Forelimb muscle (tissue), 1 donor: ENCODE measurements around the gene ATP6V1C2. TPM values are rescaled to one million over a fixed set of nuclear protein-coding genes. Genes with fewer than 3 reads are reported as not detected.

Source experiments
- DNase-seq: peaks from one replicate; pipeline ENCODE4 v3.0.0-alpha.2; 2013; ENCODE audit warnings: low read depth
- polyA plus RNA-seq: library from polyadenylated mRNA; unstranded; fragments of 120-200 nt; gene quantifications from one replicate; pipeline ENCODE4 v1.2.1, GENCODE V29; 2013; ENCODE audit not compliant: insufficient read length

The ATP6V1C2 gene
- polyA plus RNA-seq, 1 donor = 3.3 TPM

DNA sequence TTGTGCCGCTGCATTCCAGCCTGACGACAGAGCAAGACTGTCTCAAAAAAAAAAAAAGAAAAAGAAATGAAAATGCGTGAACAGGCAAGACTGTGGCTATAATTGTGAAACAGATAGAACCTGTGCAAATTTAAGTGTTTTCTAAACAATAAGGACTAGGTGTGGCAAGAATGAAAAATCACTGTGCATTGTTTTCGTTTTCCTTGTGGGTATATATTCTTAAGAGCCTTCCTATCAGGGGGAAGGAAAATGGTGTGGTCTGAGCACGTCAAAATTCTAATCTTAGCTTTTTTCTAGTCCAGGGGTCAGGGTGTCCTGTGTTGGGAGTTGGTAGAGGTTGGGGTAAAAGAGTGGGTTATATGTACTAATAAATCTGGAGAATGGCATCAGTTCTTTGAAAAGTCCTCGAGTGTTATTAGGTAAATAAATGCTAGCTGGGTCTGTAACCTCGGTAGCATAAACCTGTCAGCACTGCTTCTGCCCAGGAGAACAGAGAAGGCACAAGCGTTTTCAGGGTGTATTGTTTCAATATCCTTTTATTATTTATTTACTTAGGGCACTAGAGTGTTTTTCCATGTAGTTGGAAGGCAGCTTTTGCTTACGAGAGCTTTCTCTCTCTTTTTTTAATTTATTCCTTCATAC, 11.6 kb downstream of the ATP6V1C2 start:
- no peak for DNase-seq

DNA sequence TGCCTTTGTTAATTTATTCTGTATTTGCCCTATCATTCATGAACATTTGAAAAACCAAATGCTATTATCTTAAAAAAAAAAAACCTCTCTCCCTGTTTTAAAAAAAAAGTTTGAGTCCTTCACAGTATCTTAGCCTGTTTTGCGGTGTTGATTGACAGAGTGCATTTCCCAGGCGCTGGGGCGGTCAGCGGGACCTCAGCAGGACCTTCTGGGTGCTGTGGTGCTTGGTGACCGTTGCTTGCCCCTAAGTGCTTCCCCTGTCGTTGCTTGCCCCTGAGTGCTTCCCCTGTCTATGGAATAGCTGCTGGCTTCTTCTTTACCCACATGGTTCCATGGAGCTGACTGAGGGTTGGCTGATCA, 12.1 kb downstream of the ATP6V1C2 start:
- DNase-seq = no peak

GRCh38 chr2:10733980-10734379, 12.6 kb downstream of the ATP6V1C2 start:
- no peak for DNase-seq

DNA sequence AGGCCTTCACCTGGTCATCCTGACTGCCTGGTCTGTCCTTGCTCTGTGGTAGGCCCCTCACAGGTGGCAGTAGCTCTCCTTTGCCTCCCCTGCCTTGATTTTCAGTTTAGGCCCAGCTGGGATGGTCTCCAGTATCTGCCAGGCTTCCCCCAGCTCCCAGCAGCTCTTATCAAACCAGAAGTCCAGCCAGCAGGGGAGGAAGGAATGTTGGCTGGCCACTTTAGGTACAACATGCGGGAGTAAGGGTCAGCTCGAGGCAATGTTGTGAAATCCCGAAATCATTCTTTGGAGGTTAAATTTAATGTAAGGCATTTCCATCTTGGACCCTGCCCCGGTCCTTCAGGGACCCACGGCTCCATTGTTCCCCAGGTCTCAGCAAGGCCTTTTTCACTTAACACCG, 16.8 kb downstream of the ATP6V1C2 start:
- no peak for DNase-seq

DNA sequence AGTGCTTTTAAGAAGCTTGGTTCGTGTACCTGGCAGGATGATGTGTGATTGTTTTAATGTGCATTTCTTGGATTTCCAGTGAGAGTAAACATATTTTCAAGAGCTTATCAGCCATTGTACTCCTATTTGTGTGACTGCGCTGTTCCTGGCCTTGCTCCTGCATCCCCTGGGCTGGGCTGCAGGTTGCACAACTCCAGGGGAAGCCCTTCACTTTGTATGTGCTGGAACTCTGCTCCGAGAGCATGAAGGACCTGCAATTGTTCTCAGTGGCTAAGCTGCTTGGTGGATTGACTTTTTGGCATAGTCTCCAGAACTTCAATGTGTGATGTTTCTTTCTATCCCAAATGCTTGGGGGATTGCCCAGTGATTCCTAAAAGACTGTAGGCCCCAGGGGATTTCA, 18.8 kb downstream of the ATP6V1C2 start:
- DNase-seq = no peak

GRCh38 chr2:10741139-10741538, 19.7 kb downstream of the ATP6V1C2 start:
- DNase-seq = no peak

DNA sequence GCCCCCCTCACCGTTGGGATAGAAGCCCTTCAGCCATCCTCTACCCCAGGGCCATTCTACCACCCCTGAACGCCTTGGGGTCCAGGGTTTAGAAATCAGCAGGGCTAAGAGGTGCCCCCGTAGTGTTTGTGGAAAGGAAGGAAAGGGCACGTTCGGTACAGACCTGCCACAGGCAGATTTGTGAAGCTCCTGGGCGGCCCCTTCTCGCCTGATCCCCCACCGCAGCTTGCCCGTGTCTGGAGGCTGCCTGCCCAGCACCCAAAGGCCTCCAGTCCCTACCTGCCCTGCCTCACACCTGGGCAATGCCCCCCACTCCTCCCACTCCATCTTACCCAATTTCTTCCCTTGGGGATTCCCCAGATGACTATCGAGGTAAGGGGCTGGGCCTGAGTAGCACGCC, 21.2 kb downstream of the ATP6V1C2 start:
- DNase-seq = no peak

DNA sequence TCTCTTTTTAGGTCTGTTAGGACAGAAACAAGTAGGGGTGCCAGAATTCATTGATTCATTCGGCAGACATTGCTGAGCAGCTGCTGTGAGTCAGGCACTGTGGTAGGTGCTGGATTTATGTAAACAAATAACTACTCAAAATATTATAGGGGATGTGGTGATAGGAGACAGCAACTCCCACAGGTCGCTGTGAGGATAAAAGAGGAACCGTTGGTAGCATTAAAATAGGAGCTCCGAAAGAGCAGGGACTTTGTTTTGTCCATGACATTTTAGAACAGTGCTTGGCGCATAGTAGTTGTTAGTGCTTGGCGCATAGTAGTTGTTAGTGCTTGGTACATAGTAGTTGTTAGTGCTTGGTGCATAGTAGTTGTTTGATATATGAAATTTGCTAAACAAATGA, 29.2 kb downstream of the ATP6V1C2 start:
- DNase-seq = no peak

DNA sequence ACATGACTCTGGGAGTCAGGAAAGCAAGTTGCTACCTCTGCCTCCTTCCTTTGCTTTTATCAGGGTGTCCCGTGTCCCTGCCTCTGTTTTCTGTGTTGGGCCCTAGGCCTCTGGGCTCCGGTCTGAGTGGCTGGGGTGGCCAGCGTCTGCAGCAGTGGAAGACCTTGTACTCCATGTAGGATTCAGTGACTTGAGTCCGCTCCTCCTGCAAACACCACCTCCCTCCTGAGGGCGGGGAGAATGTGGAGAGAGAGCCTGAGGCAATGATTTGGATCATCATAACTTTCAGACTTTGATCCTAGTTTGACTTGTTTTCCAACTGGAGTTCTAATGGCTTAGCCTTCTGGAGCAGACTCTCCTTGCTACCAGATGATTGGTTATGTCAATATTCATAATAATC, 30.8 kb downstream of the ATP6V1C2 start:
- DNase-seq = no peak

DNA sequence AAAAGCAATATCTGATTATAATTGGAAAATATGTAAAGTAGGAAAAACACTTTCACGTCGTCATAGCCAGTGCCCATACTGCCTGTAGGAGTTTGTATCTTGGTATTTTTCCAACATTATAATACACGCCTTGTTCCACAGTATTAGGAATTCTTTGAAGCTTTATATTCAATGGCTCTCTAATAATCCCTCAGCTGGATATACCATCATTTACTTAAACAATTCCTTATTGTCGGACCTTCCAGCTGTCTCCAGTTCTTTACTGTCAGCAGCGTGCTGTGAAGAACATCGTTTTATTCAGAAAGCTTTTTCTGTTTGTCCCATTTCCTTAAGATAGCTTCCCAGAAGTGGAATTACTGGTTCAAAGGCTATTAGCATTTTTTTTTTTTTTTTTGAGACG, 31.7 kb downstream of the ATP6V1C2 start:
- DNase-seq = no peak

- no peak for DNase-seq
Measured at GRCh38 chr2:10753876-10754275, 32.4 kb downstream of the ATP6V1C2 start.

DNA sequence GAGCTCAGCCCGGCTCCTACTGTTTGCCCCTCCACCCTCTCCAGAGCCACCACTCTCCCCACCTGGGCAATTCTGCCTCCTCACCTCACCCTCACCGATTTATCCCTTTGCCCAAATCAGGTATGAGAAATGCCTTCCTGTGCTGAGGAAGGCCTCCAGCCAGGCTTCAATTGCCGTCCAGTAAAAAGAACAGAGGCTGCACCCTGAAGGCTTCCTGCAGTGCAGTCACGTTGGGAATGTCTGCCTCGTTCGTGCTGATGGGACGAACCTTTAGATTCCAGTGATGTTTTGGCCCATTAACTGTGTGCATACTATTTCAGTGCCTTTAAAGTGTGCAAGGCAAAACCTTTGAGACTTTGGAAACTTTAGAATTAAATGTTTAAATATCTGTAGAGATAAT, 34.2 kb downstream of the ATP6V1C2 start:
- no peak for DNase-seq

GRCh38 chr2:10757814-10758286, 36.4 kb downstream of the ATP6V1C2 start:
- no peak for DNase-seq

DNA sequence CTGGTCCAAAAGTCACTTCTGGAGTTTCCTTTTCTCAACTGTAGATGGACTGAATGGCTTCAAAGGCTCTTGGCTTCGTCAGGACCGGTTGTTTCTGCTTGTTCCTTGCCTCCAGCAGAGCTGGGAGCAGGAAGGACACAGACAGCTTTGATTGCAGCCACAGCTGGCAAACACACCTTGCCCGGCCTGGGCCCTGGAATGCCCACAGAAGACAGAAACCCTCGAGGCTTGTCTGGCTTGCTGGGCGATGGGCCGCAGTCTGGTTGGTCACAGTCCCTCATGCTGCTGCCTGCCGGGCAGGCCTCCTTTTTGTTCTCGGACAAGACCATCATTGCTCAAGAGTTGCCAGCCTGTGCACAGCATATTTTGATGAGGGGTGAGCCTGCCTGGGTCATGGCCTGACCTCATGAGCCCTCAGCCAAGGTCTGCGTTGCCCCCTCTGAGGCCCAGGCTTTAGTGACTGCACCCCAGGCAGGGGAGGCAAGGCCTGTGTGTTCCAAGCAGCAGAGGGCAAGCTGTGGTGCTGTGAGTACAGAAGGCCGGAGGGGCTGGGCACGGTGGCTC, 37.8 kb downstream of the ATP6V1C2 start:
- DNase-seq = no peak

- DNase-seq = no peak
Measured at GRCh38 chr2:10760794-10761504, 39.5 kb downstream of the ATP6V1C2 start.

DNA sequence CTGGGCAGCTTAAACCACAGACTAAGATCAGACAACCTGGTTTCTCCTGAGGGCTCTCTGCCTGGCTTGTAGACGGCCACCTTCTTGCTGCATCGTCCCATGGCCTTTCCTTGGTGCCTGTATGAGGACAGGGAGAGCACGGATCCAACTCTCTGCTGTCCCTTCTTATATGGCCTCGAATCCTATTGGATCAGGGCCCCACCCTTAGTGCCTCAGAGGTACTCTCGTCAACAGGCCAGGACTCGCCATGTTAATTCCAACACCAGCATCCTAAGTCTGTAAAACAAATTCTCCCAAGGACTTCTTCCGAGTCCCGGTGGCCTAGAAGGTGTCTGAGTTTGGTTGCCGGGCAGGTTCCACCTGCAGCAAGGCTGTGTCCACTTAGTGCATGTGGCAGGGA, 40.2 kb downstream of the ATP6V1C2 start:
- no peak for DNase-seq

DNA sequence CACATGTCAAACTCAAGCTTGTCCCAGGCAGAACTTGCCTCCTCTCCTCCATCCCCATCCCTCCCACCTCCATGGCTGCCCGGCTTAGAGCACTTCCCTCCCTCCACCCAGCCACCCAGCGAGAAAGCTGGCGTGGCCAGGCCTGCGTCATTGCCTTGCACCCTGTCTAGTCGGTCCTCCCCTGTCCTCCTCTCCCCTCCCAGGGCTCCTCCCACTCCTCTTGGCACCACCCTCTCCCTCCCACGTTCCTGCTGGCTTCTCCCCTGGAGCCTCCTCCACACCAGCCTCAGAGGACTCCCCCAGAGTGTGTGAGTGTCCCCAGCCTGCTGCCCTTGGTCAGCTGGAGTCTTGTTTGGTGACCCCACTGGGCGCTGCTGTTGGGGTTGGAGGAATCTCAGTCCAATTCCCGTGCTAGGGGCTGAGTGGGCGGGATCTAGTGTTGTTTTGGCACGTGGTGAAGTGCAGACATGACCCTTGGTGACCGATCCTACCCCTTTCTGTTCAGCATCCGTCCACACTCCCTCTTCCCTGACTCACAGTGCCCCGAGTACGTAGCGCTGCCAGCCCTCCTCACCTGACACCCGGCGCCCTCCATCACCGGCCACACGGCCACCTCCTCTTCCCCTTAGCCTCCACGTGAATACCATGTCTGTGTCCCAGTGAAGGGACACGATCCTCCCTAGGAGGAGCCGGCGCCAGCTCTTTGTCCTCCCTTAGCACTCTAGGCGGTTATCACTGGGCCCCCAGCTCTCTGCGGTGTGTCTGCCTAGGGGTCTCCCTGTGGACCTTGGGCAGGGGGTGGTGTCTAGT, 41.4 kb downstream of the ATP6V1C2 start:
- DNase-seq = no peak

DNA sequence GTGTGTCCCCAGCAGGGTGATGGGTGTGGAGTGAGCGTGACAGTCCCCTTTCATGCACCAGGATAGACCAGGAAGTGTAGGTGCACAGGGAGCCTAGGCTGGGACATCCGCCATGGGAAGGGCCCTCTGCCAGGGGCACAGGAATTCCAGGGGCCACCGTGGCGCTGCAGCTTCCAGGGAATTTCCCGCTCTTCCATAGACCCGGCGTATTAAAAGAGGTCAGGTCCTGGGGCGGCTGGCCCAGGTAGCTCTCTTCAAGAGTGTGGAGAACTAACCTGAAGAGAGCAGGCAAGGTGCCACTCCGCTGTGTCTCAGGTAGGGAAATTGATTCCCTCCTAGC, 42.0 kb downstream of the ATP6V1C2 start:
- no peak for DNase-seq

DNA sequence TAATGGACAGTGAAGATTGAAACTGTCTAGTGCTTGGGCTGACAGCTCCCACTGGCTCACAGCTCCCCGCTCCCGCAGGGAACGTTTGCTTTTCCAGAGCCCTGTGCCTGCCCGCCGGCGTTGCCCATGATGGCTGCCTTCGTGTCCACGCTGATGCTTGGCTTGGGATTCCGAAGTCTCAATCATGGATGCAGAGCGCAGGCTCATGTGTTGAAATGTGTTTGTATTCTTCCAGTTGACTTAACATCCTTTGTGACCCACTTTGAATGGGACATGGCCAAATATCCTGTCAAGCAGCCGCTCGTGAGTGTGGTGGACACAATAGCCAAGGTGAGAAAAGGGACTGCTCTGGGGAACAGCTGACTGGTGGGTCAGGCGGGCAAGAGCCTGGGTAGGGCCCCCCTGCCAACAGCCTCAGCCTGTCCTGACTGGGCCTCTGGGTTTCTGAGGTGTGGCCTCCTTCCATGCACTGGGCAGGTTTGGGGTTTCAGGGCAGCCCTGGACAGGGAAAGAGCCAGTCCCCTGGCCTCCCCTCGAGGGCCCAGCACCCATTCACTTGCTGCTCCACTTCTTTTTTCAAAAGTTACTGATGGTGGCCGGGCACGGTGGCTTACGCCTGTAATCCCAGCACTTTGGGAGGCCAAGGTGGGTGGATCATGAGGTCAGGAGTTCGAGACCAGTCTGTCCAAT, 42.8 kb downstream of the ATP6V1C2 start:
- DNase-seq = no peak

- DNase-seq = no peak
Measured at GRCh38 chr2:10764896-10765295, 43.5 kb downstream of the ATP6V1C2 start.

GRCh38 chr2:10765461-10765860, 44.0 kb downstream of the ATP6V1C2 start:
- no peak for DNase-seq

- DNase-seq = no peak
Measured at GRCh38 chr2:10765914-10766313, 44.5 kb downstream of the ATP6V1C2 start.
